ENCODE measurements around the gene CAP2.

Gene CAP2

DNA sequence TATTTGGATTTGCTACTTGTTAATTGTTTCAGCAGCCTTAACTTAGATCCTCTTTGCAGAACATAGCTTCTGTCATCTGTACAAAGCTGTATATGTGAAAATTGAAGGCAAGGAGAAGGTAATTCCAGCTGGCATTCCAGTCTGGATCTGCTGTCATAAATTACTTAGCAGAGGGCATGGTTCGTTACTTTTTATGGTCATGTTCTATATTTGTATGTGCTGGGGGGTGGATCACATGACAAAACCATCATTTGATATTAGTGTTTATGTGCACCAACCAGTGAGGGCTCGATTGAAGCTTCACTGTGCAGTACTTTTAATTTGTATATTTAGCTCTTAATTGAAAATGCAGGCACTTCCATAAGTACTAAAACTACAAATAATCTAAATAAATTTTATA lies 80.2 kb downstream of the CAP2 start:
- H3K27ac ChIP-seq, result no peak overlapping the region
- no peak for TF ChIP-seq ZFX (IDR thresholded peaks at IDR 0.05)
- TF ChIP-seq, protein P1, sequence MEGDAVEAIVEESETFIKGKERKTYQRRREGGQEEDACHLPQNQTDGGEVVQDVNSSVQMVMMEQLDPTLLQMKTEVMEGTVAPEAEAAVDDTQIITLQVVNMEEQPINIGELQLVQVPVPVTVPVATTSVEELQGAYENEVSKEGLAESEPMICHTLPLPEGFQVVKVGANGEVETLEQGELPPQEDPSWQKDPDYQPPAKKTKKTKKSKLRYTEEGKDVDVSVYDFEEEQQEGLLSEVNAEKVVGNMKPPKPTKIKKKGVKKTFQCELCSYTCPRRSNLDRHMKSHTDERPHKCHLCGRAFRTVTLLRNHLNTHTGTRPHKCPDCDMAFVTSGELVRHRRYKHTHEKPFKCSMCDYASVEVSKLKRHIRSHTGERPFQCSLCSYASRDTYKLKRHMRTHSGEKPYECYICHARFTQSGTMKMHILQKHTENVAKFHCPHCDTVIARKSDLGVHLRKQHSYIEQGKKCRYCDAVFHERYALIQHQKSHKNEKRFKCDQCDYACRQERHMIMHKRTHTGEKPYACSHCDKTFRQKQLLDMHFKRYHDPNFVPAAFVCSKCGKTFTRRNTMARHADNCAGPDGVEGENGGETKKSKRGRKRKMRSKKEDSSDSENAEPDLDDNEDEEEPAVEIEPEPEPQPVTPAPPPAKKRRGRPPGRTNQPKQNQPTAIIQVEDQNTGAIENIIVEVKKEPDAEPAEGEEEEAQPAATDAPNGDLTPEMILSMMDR (conservative IDR thresholded peaks at IDR 0.05), result no peak

DNA sequence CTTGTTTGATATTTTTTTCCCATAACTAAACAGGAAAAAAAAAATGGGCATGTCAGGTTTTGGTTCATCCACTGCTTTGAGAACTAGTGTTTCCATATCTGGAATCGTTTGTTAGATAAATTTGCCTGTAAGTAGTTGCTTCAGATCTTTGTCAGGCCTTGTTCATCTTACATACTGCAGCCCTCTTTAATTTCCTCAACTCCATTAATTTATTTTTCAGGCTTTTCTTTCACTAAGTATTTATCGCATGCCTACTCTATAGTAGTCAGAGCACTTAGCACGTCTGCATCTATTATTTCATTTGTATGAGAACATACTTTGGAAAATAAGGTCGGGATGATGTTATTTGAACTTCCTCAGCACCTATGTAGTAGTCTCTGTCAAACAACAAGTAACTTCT lies 80.9 kb downstream of the CAP2 start:
- no peak overlapping the region for H3K27ac ChIP-seq
- no peak for TF ChIP-seq ZFX (IDR thresholded peaks at IDR 0.05)
- TF ChIP-seq, protein P1 (conservative IDR thresholded peaks at IDR 0.05), result no peak

DNA sequence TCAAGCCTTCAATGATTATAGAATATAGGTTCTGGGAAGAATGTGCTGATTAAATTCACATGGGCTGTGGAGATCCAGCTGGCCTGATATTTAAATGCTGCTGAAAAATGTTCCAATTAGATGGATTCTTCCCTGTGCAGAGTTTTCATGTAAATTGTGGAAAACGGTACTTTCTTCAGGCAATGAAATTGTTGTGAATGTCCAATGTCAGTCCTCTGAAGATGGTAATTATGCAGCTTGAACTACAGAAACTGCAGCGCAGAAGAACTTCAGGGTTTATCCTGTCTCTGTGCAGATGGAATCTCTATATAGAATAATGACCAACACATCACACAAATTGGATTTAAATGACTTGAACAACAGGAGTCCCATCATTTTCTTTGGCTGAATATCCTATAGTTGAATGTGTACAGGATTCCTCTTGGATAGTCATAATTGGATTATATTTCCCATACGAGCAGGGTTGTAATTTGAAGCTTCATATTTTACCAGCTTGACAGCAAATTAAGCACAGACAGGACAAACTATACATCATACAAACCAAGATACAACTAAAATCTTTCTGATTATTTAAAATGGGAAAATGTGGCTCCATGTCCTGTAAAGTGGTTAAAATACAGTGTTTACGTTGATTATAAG lies 82.3 kb downstream of the CAP2 start:
- TF ChIP-seq, protein P1 (conservative IDR thresholded peaks at IDR 0.05), result no peak
- TF ChIP-seq ZFX (IDR thresholded peaks at IDR 0.05), result no peak
- no peak overlapping the region for H3K27ac ChIP-seq

- H3K27ac ChIP-seq, result no peak overlapping the region; the same call in 1 of the 2 replicates
- no peak for TF ChIP-seq ZFX (IDR thresholded peaks at IDR 0.05)
- TF ChIP-seq, protein P1 (conservative IDR thresholded peaks at IDR 0.05), result no peak
Observed at GRCh38 chr6:17476511-17476910, 83.1 kb downstream of the CAP2 start.

DNA sequence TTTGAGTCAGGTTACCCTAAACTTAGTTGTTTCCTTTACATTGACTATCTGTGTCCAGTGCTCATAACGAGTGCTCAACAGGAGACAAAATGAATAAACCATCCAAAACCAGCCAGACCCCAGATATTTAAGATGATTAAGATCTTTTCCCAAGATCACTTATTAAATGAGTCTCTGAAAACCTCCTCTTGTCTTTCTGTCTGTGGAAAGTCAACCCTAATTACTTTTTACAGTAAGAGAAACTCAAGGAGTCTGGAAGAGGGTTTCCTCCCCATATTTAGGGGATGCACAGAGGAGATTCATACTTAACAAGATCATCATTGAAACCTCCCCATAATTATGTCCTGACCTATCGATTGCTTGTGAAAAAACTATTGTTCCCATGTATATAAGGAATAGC lies 84.0 kb downstream of the CAP2 start:
- peak overlapping the region; percentile 9 for H3K27ac ChIP-seq
- TF ChIP-seq, protein P1 (conservative IDR thresholded peaks at IDR 0.05), result no peak
- no peak for TF ChIP-seq ZFX (IDR thresholded peaks at IDR 0.05)

GRCh38 chr6:17478223-17478907 lies 85.0 kb downstream of the CAP2 start:
- TF ChIP-seq ZFX (IDR thresholded peaks at IDR 0.05), result no peak
- TF ChIP-seq, protein P1 (conservative IDR thresholded peaks at IDR 0.05), result no peak

GRCh38 chr6:17478946-17479345 lies 85.6 kb downstream of the CAP2 start:
- peak overlapping the region; percentile 87 for H3K27ac ChIP-seq
- TF ChIP-seq ZFX (IDR thresholded peaks at IDR 0.05), result no peak
- TF ChIP-seq, protein P1 (conservative IDR thresholded peaks at IDR 0.05), result no peak

More at GRCh38 chr6:17478223-17478907, 85.0 kb downstream of the CAP2 start:
- peak overlapping the region; percentile 87 for H3K27ac ChIP-seq
